H1 (cell line): Measurements from ENCODE around the gene NUSAP1. TPM values are rescaled to one million over a fixed set of nuclear protein-coding genes. Genes with fewer than 3 reads are reported as not detected.

Experiments
- CTCF ChIA-PET: fragments of 300-600 bp; sonication (Branson Sonifier 250); formaldehyde crosslinking; loops from one replicate; lab custom pipeline; 2021; ENCODE audit not compliant: partially characterized antibody; lab: Charles Lee
- POLR2A ChIA-PET: fragments of 300-600 bp; sonication (Branson Sonifier 250); formaldehyde crosslinking; loops from one replicate; lab custom pipeline; 2021; ENCODE audit warnings: inconsistent platforms; ENCODE audit not compliant: partially characterized antibody; lab: Charles Lee
- DNase-seq, 2 experiments: peaks; one replicate each; pipeline versions ENCODE4 v3.0.0 to v3.0.0-alpha.2; 2010 to 2022; ENCODE audit warnings: low spot score in 2 of 2, low read depth in 1 of 2, mixed read lengths in 1 of 2
- FAIRE-seq: peaks from 2 replicates; lab custom pipeline; 2011; peaks lifted over from hg19 to GRCh38; lab: Jason Lieb, UNC
- H2AFZ ChIP-seq: 2 replicates; pipeline ENCODE4 v1.8.1; 2012; ENCODE audit warnings: low read length, inconsistent platforms
- H2AK5ac ChIP-seq: 2 replicates; pipeline ENCODE4 v1.6.1; 2013; ENCODE audit warnings: low read depth, low read length
- H2BK120ac ChIP-seq: replicated peaks from 2 replicates; pipeline ENCODE3; 2013; ENCODE audit warnings: low read depth, low read length, inconsistent platforms
- H2BK12ac ChIP-seq: 2 replicates; pipeline ENCODE4 v1.6.1; 2013; ENCODE audit warnings: low read depth, low read length
- H2BK15ac ChIP-seq: 2 replicates; pipeline ENCODE4 v1.6.1; 2013; ENCODE audit warnings: low read length
- H2BK20ac ChIP-seq: 2 replicates; pipeline ENCODE4 v1.6.1; 2013; ENCODE audit warnings: low read length
- H2BK5ac ChIP-seq: 2 replicates; pipeline ENCODE4 v1.6.1; 2013; ENCODE audit warnings: low read depth, low read length
- H3K14ac ChIP-seq: 2 replicates; pipeline ENCODE4 v1.6.1; 2013; ENCODE audit warnings: inconsistent platforms; ENCODE audit not compliant: insufficient read length
- H3K18ac ChIP-seq: 2 replicates; pipeline ENCODE4 v1.6.1; 2013; ENCODE audit warnings: low read length; ENCODE audit errors: extremely low read depth
- H3K23ac ChIP-seq: 2 replicates; pipeline ENCODE4 v1.6.1; 2013; ENCODE audit warnings: inconsistent platforms; ENCODE audit not compliant: insufficient read length
- H3K23me2 ChIP-seq: 2 replicates; pipeline ENCODE4 v1.6.1; 2013; ENCODE audit warnings: low read depth, low read length
- H3K27ac ChIP-seq: 2 replicates; pipeline ENCODE4 v1.6.1; 2011; ENCODE audit warnings: low read depth, low read length, inconsistent platforms
- H3K27me3 ChIP-seq, 4 experiments: replicated peaks in 1 of 4; 1 replicate in 1 of 4; 2 replicates in 3 of 4; pipeline versions ENCODE4 v1.6.1 to v1.8.1; 2011 to 2013; ENCODE audit warnings: low read length in 3 of 4, mild to moderate bottlenecking in 3 of 4, inconsistent platforms in 2 of 4, mixed read lengths in 2 of 4, moderate library complexity in 1 of 4; ENCODE audit not compliant: control insufficient read depth in 3 of 4, insufficient read depth in 3 of 4; ENCODE audit errors: extremely low read depth in 1 of 4
- H3K36me3 ChIP-seq, 4 experiments: 2 replicates each; pipeline versions ENCODE4 v1.6.1 to v1.8.1; 2011 to 2013; ENCODE audit warnings: mild to moderate bottlenecking in 4 of 4, low read length in 3 of 4, moderate library complexity in 2 of 4, control low read depth in 1 of 4, inconsistent platforms in 1 of 4; ENCODE audit not compliant: insufficient read depth in 4 of 4, control insufficient read depth in 2 of 4
- H3K4ac ChIP-seq: replicated peaks from 2 replicates; pipeline ENCODE3; 2013; ENCODE audit warnings: low read length, low read depth, mixed read lengths, inconsistent platforms; ENCODE audit not compliant: insufficient read length
- H3K4me1 ChIP-seq, 4 experiments: replicated peaks in 1 of 4; 1 replicate in 1 of 4; 2 replicates in 3 of 4; pipeline versions ENCODE4 v1.6.1 to v1.8.1; 2011 to 2013; ENCODE audit warnings: low read length in 3 of 4, inconsistent platforms in 2 of 4, mixed read lengths in 1 of 4; ENCODE audit not compliant: insufficient read depth in 4 of 4, control insufficient read depth in 3 of 4
- H3K4me2 ChIP-seq, 2 experiments: 2 replicates each; pipeline versions ENCODE4 v1.6.1 to v1.8.1; 2011 to 2013; ENCODE audit warnings: low read depth in 2 of 2, low read length in 2 of 2, control low read depth in 1 of 2, inconsistent platforms in 1 of 2, mild to moderate bottlenecking in 1 of 2; ENCODE audit not compliant: insufficient read depth in 1 of 2
- H3K4me3 ChIP-seq, 4 experiments: fragments of 200-600, 300-600 bp in 1 of 4; sonication (generic), shearing (Covaris generic), sonication (Bioruptor Twin) in 1 of 4; 2 replicates each; pipeline versions ENCODE4 v1.5.1 to v1.8.1; 2011 to 2016; ENCODE audit warnings: low read length in 4 of 4, low read depth in 3 of 4, control low read depth in 2 of 4, inconsistent platforms in 2 of 4, mild to moderate bottlenecking in 2 of 4, mixed read lengths in 1 of 4, moderate library complexity in 1 of 4; ENCODE audit not compliant: insufficient read depth in 2 of 4; ENCODE audit errors: extremely low read depth in 1 of 4
- H3K56ac ChIP-seq: replicated peaks from 2 replicates; pipeline ENCODE3; 2013; ENCODE audit warnings: low read depth, mild to moderate bottlenecking, mixed read lengths, low read length, inconsistent platforms; ENCODE audit not compliant: insufficient read length
- H3K79me1 ChIP-seq: 2 replicates; pipeline ENCODE4 v1.6.1; 2013; ENCODE audit warnings: low read depth, low read length, control low read depth
- H3K79me2 ChIP-seq, 2 experiments: 2 replicates each; pipeline versions ENCODE4 v1.6.1 to v1.8.1; 2012 to 2013; ENCODE audit warnings: low read length in 2 of 2, mild to moderate bottlenecking in 2 of 2, inconsistent platforms in 1 of 2; ENCODE audit not compliant: insufficient read depth in 2 of 2, control insufficient read depth in 1 of 2
- H3K9ac ChIP-seq, 4 experiments: replicated peaks in 1 of 4; 1 replicate in 1 of 4; 2 replicates in 3 of 4; pipeline versions ENCODE4 v1.6.1 to v1.8.1; 2011 to 2013; ENCODE audit warnings: low read depth in 3 of 4, low read length in 3 of 4, control low read depth in 2 of 4, mild to moderate bottlenecking in 2 of 4, moderate library complexity in 2 of 4, inconsistent platforms in 1 of 4; ENCODE audit errors: extremely low read depth in 1 of 4
- H3K9me3 ChIP-seq, 2 experiments: 2 replicates each; pipeline versions ENCODE4 v1.6.1 to v1.8.1; 2012 to 2013; ENCODE audit warnings: mild to moderate bottlenecking in 2 of 2, moderate library complexity in 2 of 2, control low read depth in 1 of 2, inconsistent platforms in 1 of 2, low read depth in 1 of 2, low read length in 1 of 2, mixed read lengths in 1 of 2; ENCODE audit not compliant: insufficient read depth in 2 of 2
- H4K20me1 ChIP-seq, 2 experiments: replicated peaks in 1 of 2; 2 replicates each; pipeline versions ENCODE3 to v1.8.1; 2011 to 2013; ENCODE audit warnings: inconsistent platforms in 2 of 2, low read length in 2 of 2, mild to moderate bottlenecking in 1 of 2; ENCODE audit not compliant: insufficient read depth in 2 of 2, control insufficient read depth in 1 of 2
- H4K5ac ChIP-seq: 2 replicates; pipeline ENCODE4 v1.6.1; 2013; ENCODE audit warnings: low read length, low read depth, mixed read lengths, inconsistent platforms; ENCODE audit not compliant: insufficient read length
- H4K8ac ChIP-seq: 2 replicates; pipeline ENCODE4 v1.8.0; 2013; ENCODE audit warnings: mild to moderate bottlenecking, moderate library complexity, low read length, inconsistent platforms; ENCODE audit not compliant: insufficient read depth; ENCODE audit errors: extremely low read depth
- H4K91ac ChIP-seq: replicated peaks from 2 replicates; pipeline ENCODE3; 2013; ENCODE audit warnings: low read length, mixed read lengths, inconsistent platforms; ENCODE audit not compliant: insufficient read length
- ATF2 ChIP-seq: IDR thresholded peaks from 2 replicates; pipeline ENCODE4 v1.6.1; 2012; ENCODE audit warnings: low read length, inconsistent platforms
- FOSL1 ChIP-seq: IDR thresholded peaks from 2 replicates; pipeline ENCODE4 v1.6.1; 2011; ENCODE audit warnings: mild to moderate bottlenecking, low read depth, low read length, moderate library complexity; ENCODE audit not compliant: insufficient read depth
- POLR2A ChIP-seq, 2 experiments: IDR thresholded peaks; 1 replicate in 1 of 2; 2 replicates in 1 of 2; pipeline ENCODE4 v1.6.1; 2011; ENCODE audit warnings: low read depth in 2 of 2, low read length in 2 of 2, mild to moderate bottlenecking in 2 of 2; ENCODE audit errors: control extremely low read depth in 1 of 2
- SP1 ChIP-seq: IDR thresholded peaks from 2 replicates; pipeline ENCODE4 v1.6.1; 2011; ENCODE audit warnings: low read depth, low read length
- TAF7 ChIP-seq: optimal IDR thresholded peaks from 2 replicates; pipeline ENCODE3; 2011; ENCODE audit warnings: low read depth, mild to moderate bottlenecking, inconsistent platforms, low read length, moderate library complexity, borderline replicate concordance
- WGBS, 2 experiments: shearing (Covaris generic) in 1 of 2; methylation state at CpG; one replicate each; pipeline versions ENCODE4 v1.1.6 to v1.1.7; 2013 to 2015; ENCODE audit warnings: low lambda C conversion rate in 2 of 2, mixed read lengths in 2 of 2, inconsistent platforms in 1 of 2, low coverage in 1 of 2, missing lambda C conversion rate in 1 of 2; ENCODE audit not compliant: insufficient replicate concordance in 2 of 2, insufficient coverage in 1 of 2, insufficient read length in 1 of 2; ENCODE audit errors: extremely low coverage in 1 of 2, missing lambda C conversion rate in 1 of 2; 5-methylcytosine and 5-hydroxymethylcytosine counted together
- polyA plus RNA-seq, 7 experiments: library from polyadenylated mRNA; depleted of rRNA in 3 of 7; stranded (reverse) in 5 of 7; unstranded in 2 of 7; fragments of >200 nt in 5 of 7; fragments of 200-250 nt in 2 of 7; gene quantifications; 1 replicate in 5 of 7; 2 replicates in 1 of 7; 4 replicates in 1 of 7; pipeline versions ENCODE4 v1.2.1 to v1.2.3, GENCODE V29; 2011 to 2013; ENCODE audit warnings: missing spikeins in 2 of 7, mixed read lengths in 2 of 7
- total RNA-seq: library from RNA; stranded (reverse); fragmentation: NEBNext Ultra II Directional; extraction: Animal tissue kit (Norgen Biotek cat#: 25700); gene quantifications from 2 replicates; pipeline ENCODE4 v1.2.1, GENCODE V29; 2021

NUSAP1 gene
- total and polyA plus RNA-seq, 2 of the 8 experiments (the other 6 are each of a cell fraction or from before 2014, with no cell fraction given) = 60.8 to 144 TPM

- no peak overlapping the region for H3K4ac ChIP-seq
- FAIRE-seq = no peak
Measured at GRCh38 chr15:41323611-41324010, 9.1 kb upstream of the NUSAP1 start.

More at GRCh38 chr15:41323611-41324010, 9.1 kb upstream of the NUSAP1 start:
- Histone ChIP-seq H3K4me2 (no peak overlapping the region), H3K27me3 (no peaks in the 10 kb centered on the region), H3K79me1 (no peaks in the 10 kb centered on the region), H2BK12ac (no peak overlapping the region), H4K20me1 (no peaks in the 10 kb centered on the region), H3K79me2 (no peaks in the 10 kb centered on the region), H3K27ac (no peak overlapping the region), H3K14ac (no peak overlapping the region)
- CTCF ChIA-PET = interaction anchor here (0.9 to 1.4 kb wide), 3 partner anchors 9 to 180 kb away, joined by 3 to 5 read pairs (median 4); partner anchors contain the start of genes NUSAP1 and OIP5
- WGBS, 2 experiments = 82% methylated on average over 1 of the region's 1 CpG; no CpG with 5 or more reads in 1 of the 2 experiments
- no peak for TF ChIP-seq FOSL1
- TF ChIP-seq POLR2A (IDR thresholded peaks at IDR 0.05; ENCODE audit: control extremely low read depth in 1 of 2, low read depth in 2 of 2, low read length in 2 of 2) = no peak
- TF ChIP-seq ATF2 = no peak
- no peak for TF ChIP-seq SP1
- TF ChIP-seq TAF7 = no peak
- TF ChIP-seq, all 59 proteins: peak for 0
- no peak overlapping the region for H3K18ac ChIP-seq
- no peak overlapping the region for H4K8ac ChIP-seq
- no peak overlapping the region for H2BK15ac ChIP-seq
- no peak overlapping the region for H2AK5ac ChIP-seq
- H2BK20ac ChIP-seq = no peak overlapping the region
- peaks cover 0 to 9% of the 10 kb centered on the region in 2 experiments; a peak in 1 of 4 replicates for H3K9me3 ChIP-seq
- H3K4me3 ChIP-seq = no peak overlapping the region
- H3K9ac ChIP-seq = no peak overlapping the region
- H2BK5ac ChIP-seq = no peak overlapping the region
- H4K5ac ChIP-seq = no peak overlapping the region
- H3K4me1 ChIP-seq = no peaks in the 10 kb centered on the region
- no peak overlapping the region for H2AFZ ChIP-seq
- DNase-seq = no peak
- peaks cover 0 to 22% (median 10%) of the 10 kb centered on the region in 4 experiments; a peak in 3 of 8 replicates for H3K36me3 ChIP-seq
- no peak overlapping the region for H2BK120ac ChIP-seq
- H4K91ac ChIP-seq = no peak overlapping the region
- H3K23me2 ChIP-seq = no peaks in the 10 kb centered on the region
- POLR2A ChIA-PET = interaction anchor here (1.1 to 1.9 kb wide), 4 partner anchors 9 to 37 kb away, joined by 3 to 9 read pairs (median 7); partner anchors contain the start of genes NUSAP1 and OIP5
- H3K23ac ChIP-seq = no peak overlapping the region
- no peak overlapping the region for H3K56ac ChIP-seq
